Loucy (cell line): ENCODE data around the gene TNS3.

ENCODE experiments used
- H2AFZ ChIP-seq: fragments of 200-600 bp; sonication (generic); 2 replicates; pipeline ENCODE4 v1.6.0; 2016; ENCODE audit warnings: antibody characterized with exemption, mild to moderate bottlenecking, low read length, moderate library complexity
- H3F3A ChIP-seq: fragments of 200-600 bp; 2 replicates; pipeline ENCODE4 v1.6.0; 2016; ENCODE audit warnings: antibody characterized with exemption, low read depth, mild to moderate bottlenecking
- H3K27me3 ChIP-seq: fragments of 200-600 bp; sonication (generic); 2 replicates; pipeline ENCODE4 v1.6.1; 2014; ENCODE audit warnings: low read length, mild to moderate bottlenecking; ENCODE audit not compliant: insufficient read depth, poor library complexity, severe bottlenecking
- H3K36me3 ChIP-seq: fragments of 200-600 bp; sonication (generic); 2 replicates; pipeline ENCODE4 v1.6.1; 2016; ENCODE audit warnings: low read length; ENCODE audit not compliant: insufficient read depth
- H3K4me1 ChIP-seq: fragments of 200-600 bp; sonication (generic); 2 replicates; pipeline ENCODE4 v1.5.1; 2014; ENCODE audit warnings: low read length, mild to moderate bottlenecking; ENCODE audit not compliant: insufficient read depth, poor library complexity, severe bottlenecking
- H3K4me2 ChIP-seq: fragments of 200-600 bp; sonication (generic); 2 replicates; pipeline ENCODE4 v1.6.0; 2014; ENCODE audit warnings: antibody characterized with exemption, low read length, low read depth, mild to moderate bottlenecking; ENCODE audit not compliant: poor library complexity, severe bottlenecking
- H3K4me3 ChIP-seq: fragments of 200-600 bp; sonication (generic); 2 replicates; pipeline ENCODE4 v1.5.1; 2014; ENCODE audit warnings: low read length, mild to moderate bottlenecking, mixed read lengths; ENCODE audit not compliant: poor library complexity, severe bottlenecking
- H3K79me2 ChIP-seq: fragments of 200-600 bp; sonication (generic); 2 replicates; pipeline ENCODE4 v1.6.1; 2014; ENCODE audit warnings: low read length; ENCODE audit not compliant: insufficient read depth
- H3K9ac ChIP-seq: fragments of 200-600 bp; sonication (generic); 2 replicates; pipeline ENCODE4 v1.6.0; 2014; ENCODE audit warnings: mild to moderate bottlenecking, low read depth, low read length, moderate library complexity; ENCODE audit not compliant: poor library complexity, severe bottlenecking
- H3K9me2 ChIP-seq: fragments of 200-600 bp; sonication (generic); replicated peaks from 2 replicates; pipeline ENCODE4 v1.6.1; 2016; ENCODE audit warnings: low read depth, low read length, mixed read lengths
- H3K9me3 ChIP-seq: fragments of 200-600 bp; sonication (generic); 2 replicates; pipeline ENCODE4 v1.6.1; 2014; ENCODE audit warnings: mild to moderate bottlenecking, antibody characterized with exemption, low read length, low read depth; ENCODE audit not compliant: insufficient read depth
- H4K20me1 ChIP-seq: fragments of 200-600 bp; sonication (generic); 2 replicates; pipeline ENCODE4 v1.6.0; 2014; ENCODE audit warnings: antibody characterized with exemption, low read length, mild to moderate bottlenecking; ENCODE audit not compliant: insufficient read depth, poor library complexity, severe bottlenecking
- CTCF ChIP-seq: fragments of 200-600 bp; sonication (generic); conservative IDR thresholded peaks from 2 replicates; pipeline ENCODE4 v1.5.1; 2014; ENCODE audit warnings: mild to moderate bottlenecking, antibody characterized with exemption, low read length
- EZH2phosphoT487 ChIP-seq: fragments of 200-600 bp; IDR thresholded peaks from 2 replicates; pipeline ENCODE4 v1.6.1; 2018; ENCODE audit warnings: antibody characterized with exemption, mild to moderate bottlenecking, moderate library complexity, borderline replicate concordance

TNS3 gene

DNA sequence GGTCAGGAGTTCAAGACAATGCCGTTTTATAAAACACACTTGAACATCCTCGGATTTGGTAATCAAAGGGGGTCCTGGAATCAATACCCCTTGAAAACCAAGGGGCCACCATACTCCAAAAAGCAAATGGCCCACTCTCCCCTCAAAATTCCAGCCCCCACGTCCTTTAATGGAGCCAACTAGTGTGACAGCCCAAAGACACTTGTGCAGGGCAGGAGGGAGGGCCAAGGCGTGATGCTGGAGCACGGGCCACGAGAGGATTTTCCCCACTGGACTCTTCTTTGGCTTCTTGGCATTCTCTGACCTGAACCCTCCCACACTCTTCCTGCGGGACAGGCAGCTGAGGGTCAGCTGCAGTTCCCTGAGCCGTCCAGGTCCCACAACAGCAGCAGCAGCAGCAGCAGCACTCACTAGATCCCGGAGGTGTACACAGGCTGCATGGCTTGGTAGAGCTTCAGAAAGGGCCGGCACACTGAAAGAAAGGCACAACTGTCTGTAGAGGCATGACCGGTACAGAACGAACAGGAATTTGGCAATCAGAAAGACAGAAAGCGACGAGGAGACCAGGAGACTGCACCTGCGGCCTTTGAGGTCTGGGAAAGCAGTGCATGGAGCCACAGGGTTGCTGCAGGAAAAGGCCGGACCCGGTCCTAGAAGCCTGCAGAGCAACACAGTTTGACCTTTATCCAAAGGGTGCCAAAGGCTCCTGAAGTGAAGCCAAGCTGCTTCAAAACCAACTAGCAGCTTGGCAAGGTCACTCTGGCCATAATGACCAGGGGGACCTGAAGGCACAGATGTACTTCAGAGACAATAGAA lies 168.2 kb downstream of the TNS3 start:
- no peaks in the 10 kb centered on the region for H3K36me3 ChIP-seq

DNA sequence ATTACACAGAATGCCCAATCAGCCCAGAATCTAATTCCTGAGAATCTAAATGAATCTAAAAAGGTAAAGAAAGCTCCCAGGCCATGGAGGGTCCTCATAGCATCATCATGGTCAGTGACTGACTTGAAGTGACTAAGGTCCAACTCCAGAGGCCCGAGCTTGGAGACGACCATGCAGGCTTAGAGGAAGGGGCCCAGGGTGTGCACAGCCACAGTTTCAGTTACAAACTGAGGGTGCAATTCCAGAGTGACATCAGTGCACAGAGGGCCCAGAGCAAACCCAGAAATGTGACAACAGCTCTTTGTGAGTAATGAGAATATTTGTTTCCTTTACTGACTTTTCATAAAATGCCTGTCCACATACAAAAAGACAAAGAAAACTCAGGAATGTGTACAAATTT lies 170.0 kb downstream of the TNS3 start:
- Histone ChIP-seq H3K9me2 (no peaks in the 10 kb centered on the region), H3K9me3 (peaks cover 10% of the 10 kb centered on the region; the same call in 1 of the 2 replicates), H3K27me3 (no peaks in the 10 kb centered on the region), H3K4me3 (no peak overlapping the region), H3K4me1 (no peaks in the 10 kb centered on the region), H3F3A (no peaks in the 10 kb centered on the region), H3K9ac (no peak overlapping the region), H4K20me1 (no peaks in the 10 kb centered on the region), H3K79me2 (no peaks in the 10 kb centered on the region), H3K4me2 (no peak overlapping the region), H2AFZ (no peak overlapping the region), H3K36me3 (no peaks in the 10 kb centered on the region)
- no peak for TF ChIP-seq CTCF
- no peak for TF ChIP-seq EZH2phosphoT487

More for the DNA sequence above, 168.2 kb downstream of the TNS3 start:
- Histone ChIP-seq H4K20me1 (no peaks in the 10 kb centered on the region), H3K9me2 (no peaks in the 10 kb centered on the region), H3K9ac (no peak overlapping the region), H3K4me1 (no peaks in the 10 kb centered on the region), H2AFZ (no peak overlapping the region), H3K27me3 (no peaks in the 10 kb centered on the region), H3K79me2 (no peaks in the 10 kb centered on the region), H3K9me3 (peaks cover 12% of the 10 kb centered on the region; the same call in 1 of the 2 replicates), H3F3A (no peaks in the 10 kb centered on the region), H3K4me2 (no peak overlapping the region), H3K4me3 (no peak overlapping the region)
- TF ChIP-seq CTCF: no peak
- no peak for TF ChIP-seq EZH2phosphoT487

DNA sequence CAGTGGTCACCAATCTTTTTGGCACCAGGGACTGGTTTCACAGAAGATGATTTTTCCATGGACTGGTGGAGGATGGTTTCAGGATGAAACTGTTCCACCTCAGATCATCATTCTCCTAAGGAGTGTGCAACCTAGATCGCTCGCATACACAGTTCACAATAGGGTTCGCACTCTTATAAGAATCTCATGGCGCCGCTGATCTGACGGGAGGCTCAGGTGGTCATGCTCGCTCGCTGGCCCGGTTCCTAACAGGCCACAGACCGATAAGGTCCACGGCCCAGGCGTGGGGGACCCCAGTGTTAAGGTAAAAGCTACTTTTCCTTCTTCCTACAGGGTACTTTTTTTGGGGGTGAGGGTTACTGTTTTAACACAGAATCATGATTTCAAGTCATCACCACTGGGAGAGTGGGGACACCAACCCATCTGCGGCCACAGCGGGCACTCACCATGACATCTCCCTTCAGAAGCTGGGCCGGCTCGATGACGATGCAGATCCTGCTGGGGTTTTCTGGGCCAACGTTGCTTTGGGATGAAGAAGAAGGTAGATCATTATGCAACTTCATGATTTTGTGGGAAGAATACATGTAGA lies 170.5 kb downstream of the TNS3 start:
- Histone ChIP-seq H3F3A (no peaks in the 10 kb centered on the region), H4K20me1 (no peaks in the 10 kb centered on the region), H2AFZ (no peak overlapping the region), H3K9me2 (no peaks in the 10 kb centered on the region), H3K36me3 (no peaks in the 10 kb centered on the region), H3K4me3 (no peak overlapping the region), H3K9me3 (peaks cover 10% of the 10 kb centered on the region; the same call in 1 of the 2 replicates), H3K27me3 (no peaks in the 10 kb centered on the region), H3K4me2 (no peak overlapping the region), H3K9ac (no peak overlapping the region), H3K79me2 (no peaks in the 10 kb centered on the region), H3K4me1 (no peaks in the 10 kb centered on the region)
- TF ChIP-seq CTCF (no peak), EZH2phosphoT487 (no peak)
